HUDEP-2 (cell line): ENCODE measurements around the gene CBX2.

Source experiments
- DNase-seq, 76 experiments: peaks; one replicate each; lab custom pipeline; 2025; ENCODE audit not compliant: unreplicated experiment in 76 of 76; lab: John Stamatoyannopoulos, UW

The CBX2 gene

GRCh38 chr17:79797492-79798298 is 19.7 kb downstream of the CBX2 start:
- peak in 56 of 76 experiments; percentile 22 to 86 (median 68) for DNase-seq

DNA sequence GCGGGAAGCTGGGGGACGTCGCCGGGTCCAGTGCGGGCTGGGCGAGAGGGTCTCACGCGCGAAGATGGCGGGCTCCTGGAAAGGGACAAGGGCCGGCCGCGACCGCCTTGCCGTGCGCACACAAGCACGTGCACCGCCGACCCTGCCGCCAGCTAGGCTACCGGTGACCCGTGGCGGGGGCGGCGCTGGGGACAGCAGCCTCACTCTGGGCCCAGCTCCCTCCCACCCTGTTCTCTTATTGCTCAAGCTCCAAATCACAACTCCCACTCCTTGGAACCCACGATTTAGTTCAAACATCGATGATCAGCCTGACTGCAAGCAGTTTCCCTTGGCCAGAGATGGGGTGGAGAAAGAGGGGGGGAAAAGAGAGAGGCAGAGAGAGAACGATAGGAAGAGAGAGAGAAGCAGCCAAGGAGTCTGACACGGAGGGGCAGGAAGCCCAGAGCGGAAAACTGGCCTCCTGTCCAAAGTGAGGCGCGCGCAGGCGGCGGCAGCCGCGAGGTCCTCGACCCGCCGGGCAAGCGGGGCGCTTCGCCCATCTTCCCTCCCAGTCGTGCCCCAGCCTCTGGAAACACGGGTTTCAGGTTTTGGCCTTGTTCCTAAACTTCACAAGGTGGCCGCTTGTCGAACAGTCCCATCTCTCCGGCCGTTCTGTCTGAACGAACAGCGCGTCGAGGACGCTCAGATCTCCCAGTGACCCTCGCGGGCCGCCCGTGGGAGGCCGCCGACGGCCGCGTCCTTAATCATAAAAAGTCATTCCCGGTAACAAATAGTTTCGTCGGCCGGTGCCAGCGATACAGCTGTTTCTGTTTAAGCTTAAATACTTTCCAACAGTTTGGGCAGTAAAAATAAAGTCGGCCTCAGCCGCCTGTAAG is 20.6 kb downstream of the CBX2 start:
- DNase-seq, result peak in 51 of 76 experiments; percentile 15 to 74 (median 45)

DNA sequence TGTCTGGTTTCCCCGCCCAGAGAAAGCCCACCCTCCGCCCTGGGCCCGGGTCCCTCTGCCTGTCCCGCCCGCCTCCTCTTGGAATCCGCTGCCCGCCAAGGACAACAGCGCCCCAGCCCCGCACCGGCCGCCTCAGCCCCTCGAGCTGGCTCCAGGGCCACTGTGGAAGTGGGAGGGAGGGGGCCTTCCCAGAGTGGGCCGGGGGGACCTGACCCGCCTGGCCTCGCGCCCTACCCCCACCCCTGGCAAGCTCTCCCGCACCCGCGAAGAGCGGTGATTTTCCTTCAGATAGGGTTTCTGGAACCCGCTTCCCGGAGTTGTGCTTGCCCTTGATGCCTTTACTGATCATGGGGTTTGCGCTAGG is 21.2 kb downstream of the CBX2 start:
- DNase-seq, result peak in 26 of 76 experiments; percentile 13 to 64 (median 34)

- peak in 40 of 76 experiments; percentile 19 to 74 (median 44) for DNase-seq
Measured at GRCh38 chr17:79799538-79800324, 21.8 kb downstream of the CBX2 start.

DNA sequence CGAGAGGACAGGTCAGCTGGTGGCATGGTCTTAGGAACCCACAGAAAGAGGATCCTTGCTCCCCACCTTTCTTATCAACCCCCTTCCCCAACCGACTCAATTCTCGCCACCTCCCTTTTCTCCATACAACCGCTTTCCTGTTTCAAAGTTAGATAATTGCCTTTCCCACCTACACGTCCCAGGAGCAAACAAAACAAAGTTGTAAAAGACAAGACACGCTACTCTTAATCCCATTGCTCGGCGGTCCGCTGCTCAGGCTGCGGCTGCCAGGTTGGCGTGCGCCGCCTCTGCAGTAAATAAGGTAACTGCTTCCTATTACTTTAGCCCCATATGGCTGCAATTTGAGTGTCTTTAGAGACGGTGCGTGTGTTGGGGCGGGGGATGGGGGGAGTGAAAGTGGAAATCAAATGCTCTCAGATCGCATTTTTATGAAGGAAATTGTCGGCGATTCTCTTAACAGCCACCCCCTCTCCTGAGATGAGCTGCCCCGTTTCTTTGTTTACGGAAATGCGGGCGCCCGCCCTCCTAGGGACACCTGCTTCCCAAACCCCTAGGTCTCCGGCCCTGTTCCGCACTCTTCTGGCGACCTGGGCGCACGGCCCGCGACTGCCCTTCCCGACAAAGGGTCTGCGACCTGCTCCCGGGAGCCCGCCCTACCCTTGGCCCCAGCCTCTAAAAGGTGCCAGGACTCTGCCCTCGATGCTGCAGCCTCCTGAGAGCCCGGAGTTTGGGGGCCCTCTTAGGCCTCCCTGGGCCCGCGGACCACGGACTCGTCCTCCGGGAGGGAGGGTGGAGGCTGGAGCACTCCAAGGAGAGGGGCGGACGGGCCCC is 22.6 kb downstream of the CBX2 start:
- peak in 63 of 76 experiments; percentile 20 to 80 (median 58) for DNase-seq

DNA sequence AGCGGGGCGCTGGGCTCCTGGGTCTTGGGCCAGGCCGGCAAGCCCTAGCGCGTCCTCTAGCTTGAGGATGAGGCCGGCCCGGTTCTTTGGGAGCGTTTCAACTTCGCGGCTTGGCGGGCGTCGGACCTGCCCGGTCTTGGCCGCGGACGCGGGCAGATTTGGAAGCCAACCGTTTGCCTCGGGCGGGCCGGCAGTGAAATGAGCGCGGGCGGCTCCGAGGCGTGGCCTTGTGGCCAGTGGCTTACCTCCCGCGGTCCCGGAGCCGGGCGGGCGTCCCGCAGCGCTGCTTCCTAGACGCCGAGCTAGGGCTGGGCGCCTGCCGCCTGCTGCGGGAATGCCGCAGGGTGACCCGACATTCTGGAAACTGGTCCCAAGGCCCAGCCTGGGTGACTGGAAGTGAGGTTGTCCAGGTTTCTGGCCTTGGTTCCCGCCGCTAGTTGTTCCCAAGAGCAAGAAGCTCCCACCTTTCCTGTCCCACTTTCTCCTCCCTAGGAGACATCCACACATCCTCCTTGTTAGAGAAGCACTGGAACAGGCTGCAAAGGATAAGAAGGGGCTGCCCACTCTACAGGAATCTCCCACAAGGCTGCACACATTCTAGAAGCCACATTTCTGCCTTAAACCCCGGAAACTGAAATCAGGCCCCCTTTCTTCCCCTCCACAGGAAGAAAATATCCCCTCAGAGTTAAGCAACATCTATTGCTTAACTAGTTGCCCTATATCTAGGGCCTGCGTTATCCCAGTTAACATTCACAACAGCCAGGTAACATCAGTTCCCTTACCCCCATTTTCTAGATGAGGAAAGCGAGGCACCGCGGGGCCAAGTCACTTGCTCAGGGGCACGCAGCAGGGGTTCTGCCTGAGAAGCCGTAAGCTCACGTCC is 23.4 kb downstream of the CBX2 start:
- DNase-seq, result peak in 63 of 76 experiments; percentile 18 to 76 (median 54)

- peak in 10 of 76 experiments; percentile 21 to 55 (median 32) for DNase-seq
Measured at GRCh38 chr17:79802039-79802735, 24.2 kb downstream of the CBX2 start.

DNA sequence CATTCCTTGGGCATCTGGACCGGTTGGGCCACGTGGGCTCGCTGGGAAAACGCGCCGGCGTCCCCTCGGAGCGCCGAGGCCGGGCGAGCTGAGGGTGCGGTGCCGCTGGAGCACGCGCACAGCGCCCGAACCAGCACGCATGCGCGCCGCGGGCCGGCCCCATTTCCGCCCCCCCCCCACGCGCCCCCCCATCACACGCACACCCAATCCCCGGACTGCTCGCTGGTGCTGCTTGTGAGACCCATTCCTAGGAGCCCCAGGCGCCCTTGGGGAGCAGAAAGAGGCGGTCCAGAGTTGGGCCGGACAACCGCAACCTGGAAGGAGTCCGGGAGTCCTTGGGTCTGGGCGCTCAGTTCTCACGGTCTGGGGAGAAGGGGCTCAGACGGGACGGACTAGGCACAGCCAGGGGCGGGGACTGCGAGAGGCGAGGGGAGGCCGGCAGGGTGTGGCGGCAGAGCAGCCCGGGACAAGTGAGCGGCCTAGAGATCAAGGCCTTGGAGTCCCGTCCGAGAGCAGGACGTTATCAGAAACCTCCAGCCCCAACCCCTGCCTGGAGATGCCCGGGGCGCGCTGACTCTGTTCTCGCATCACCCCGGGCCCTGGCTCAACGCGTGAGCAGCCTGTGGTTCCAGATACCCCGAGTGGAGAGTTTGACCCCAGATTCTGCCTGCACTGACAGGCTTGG is 24.9 kb downstream of the CBX2 start:
- DNase-seq, result peak in 75 of 76 experiments; percentile 60 to 98 (median 92)

- DNase-seq, result peak in 20 of 76 experiments; percentile 15 to 84 (median 42)
Measured at GRCh38 chr17:79803421-79803996, 25.6 kb downstream of the CBX2 start.

DNA sequence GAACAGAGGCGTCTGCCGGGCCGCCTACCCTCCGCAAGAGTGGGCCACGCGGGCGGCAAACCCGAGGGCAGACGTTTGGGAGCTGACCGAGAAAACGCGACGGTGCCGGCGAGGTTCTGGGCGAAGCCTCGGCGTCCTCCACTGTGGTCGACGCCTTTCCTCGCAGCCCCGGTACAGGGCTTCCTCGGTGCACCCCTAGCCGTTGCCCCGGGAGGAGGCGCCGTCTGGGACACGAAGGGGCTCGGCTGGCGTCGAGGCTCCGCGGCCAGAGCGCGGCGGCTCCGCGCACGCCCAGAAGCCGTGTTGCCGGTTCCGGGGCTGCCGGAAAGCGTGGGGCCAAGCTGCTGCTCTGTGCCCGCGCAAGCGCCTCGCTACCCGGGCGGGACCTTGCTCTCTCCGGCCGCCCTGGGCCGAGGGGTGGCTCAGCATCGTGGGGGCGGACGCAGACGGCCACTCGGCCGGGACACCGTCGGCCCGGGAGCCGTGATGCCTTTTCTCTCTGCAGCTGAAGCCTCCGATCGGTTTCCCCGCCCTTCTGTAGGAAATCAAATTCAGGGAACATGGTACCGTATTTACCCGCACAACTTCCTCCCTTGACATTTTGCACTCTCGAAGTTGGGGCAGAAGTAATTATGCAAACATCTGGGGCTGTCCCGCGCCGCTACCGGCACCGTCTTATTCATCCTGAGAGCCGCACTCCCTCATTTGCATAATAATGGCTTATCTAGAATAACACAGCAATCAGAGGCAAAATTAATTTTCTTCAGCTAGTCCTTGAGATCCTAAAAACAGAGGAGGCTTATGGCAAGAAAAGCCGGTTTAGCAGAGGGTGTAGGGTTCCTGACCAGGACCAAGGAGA is 26.3 kb downstream of the CBX2 start:
- peak in 59 of 76 experiments; percentile 23 to 82 (median 48) for DNase-seq

GRCh38 chr17:79804856-79805696 is 27.1 kb downstream of the CBX2 start:
- no peak for DNase-seq

GRCh38 chr17:79806446-79806760 is 28.5 kb downstream of the CBX2 start:
- DNase-seq, result no peak

- no peak for DNase-seq
Measured at GRCh38 chr17:79806863-79807720, 29.1 kb downstream of the CBX2 start.

DNA sequence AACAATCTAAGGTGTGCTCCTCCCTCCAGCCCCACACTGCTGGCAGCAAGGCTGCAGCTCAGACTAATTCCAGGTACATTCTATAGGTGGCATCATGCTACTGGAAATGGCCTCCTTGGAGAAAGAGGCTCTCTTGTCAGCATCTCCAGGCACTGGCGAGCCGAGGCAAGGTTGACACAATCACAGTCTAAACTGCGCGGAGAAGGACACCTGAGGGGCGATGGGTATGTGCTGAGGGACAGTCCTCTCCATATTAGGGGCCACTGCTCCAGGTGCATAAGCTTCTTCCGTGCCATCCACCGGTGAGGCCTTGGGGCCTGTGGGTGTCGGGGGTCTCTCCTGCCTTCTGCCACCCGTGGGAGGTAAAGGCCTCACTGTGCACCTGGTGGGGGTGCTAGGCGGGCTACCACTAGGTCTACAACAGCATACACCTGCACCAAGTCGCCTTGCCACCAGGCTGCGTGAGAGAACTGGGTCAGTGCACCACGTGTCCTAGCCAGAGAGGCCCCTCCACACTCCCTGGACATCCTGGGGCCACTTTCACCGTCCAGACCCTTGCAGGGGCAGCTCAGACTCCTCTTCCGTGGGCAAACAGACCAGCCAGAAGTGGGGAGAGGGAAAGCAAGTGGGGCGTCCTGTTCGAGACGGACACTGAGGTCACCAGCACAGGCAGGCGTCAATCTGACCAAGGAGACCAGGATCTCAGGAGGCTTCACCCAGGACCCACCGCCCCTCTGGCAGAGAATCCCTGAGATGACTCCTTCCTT is 31.0 kb downstream of the CBX2 start:
- peak in 17 of 76 experiments; percentile 15 to 52 (median 31) for DNase-seq
